RKO (cell line): ENCODE data around the gene CHI3L1.

ENCODE experiments used
- DNase-seq: peaks from one replicate; pipeline ENCODE4 v3.0.0-alpha.2; 2016; ENCODE audit warnings: low spot score

The CHI3L1 gene

GRCh38 chr1:203206129-203206687 is 19.7 kb upstream of the CHI3L1 start:
- no peak for DNase-seq

GRCh38 chr1:203204756-203205155 is 18.3 kb upstream of the CHI3L1 start:
- no peak for DNase-seq

- DNase-seq, result no peak
Observed at GRCh38 chr1:203202431-203203245, 16.1 kb upstream of the CHI3L1 start.

GRCh38 chr1:203201516-203202205 is 15.2 kb upstream of the CHI3L1 start:
- DNase-seq, result no peak

- no peak for DNase-seq
Observed at GRCh38 chr1:203200916-203201315, 14.4 kb upstream of the CHI3L1 start.

GRCh38 chr1:203199816-203200571 is 13.5 kb upstream of the CHI3L1 start:
- no peak for DNase-seq

GRCh38 chr1:203199481-203199815 is 12.9 kb upstream of the CHI3L1 start:
- no peak for DNase-seq

GRCh38 chr1:203199002-203199401 is 12.5 kb upstream of the CHI3L1 start:
- DNase-seq, result no peak

GRCh38 chr1:203197625-203198024 is 11.1 kb upstream of the CHI3L1 start:
- DNase-seq, result no peak

GRCh38 chr1:203196371-203196770 is 9.9 kb upstream of the CHI3L1 start:
- no peak for DNase-seq

- no peak for DNase-seq
Observed at GRCh38 chr1:203190949-203191348, 4.4 kb upstream of the CHI3L1 start.

GRCh38 chr1:203189951-203190352 is 3.4 kb upstream of the CHI3L1 start:
- no peak for DNase-seq

GRCh38 chr1:203188686-203189232 is 2.3 kb upstream of the CHI3L1 start:
- no peak for DNase-seq

GRCh38 chr1:203187689-203188264 is 1.3 kb upstream of the CHI3L1 start:
- DNase-seq, result no peak

- no peak for DNase-seq
Observed at GRCh38 chr1:203187304-203187685, 791 bp upstream of the CHI3L1 start.

GRCh38 chr1:203186091-203186445 is 436 bp downstream of the CHI3L1 start:
- DNase-seq, result no peak

- DNase-seq, result no peak
Observed at GRCh38 chr1:203185585-203185984, 919 bp downstream of the CHI3L1 start.

- no peak for DNase-seq
Observed at GRCh38 chr1:203185061-203185461, 1.4 kb downstream of the CHI3L1 start.

GRCh38 chr1:203184467-203184866 is 2.0 kb downstream of the CHI3L1 start:
- no peak for DNase-seq

- DNase-seq, result no peak
Observed at GRCh38 chr1:203183828-203184227, 2.7 kb downstream of the CHI3L1 start.

- no peak for DNase-seq
Observed at GRCh38 chr1:203182387-203182953, 4.0 kb downstream of the CHI3L1 start.
